GM19239 (cell line): ENCODE measurements around the gene HNRNPA1.
A peak's percentile ranks its signal among the peaks of the same experiment; 100 is the strongest.
"Not testable (repeated sequence)": the region's sequence is repeated elsewhere in the genome, so short reads cannot be mapped to it uniquely, and the experiment has no call there.

ENCODE experiments used
- DNase-seq: peaks from one replicate; pipeline ENCODE4 v3.0.0; 2011; ENCODE audit warnings: low spot score; ENCODE audit not compliant: insufficient read length
- FAIRE-seq: peaks from 2 replicates; lab custom pipeline; 2011; peaks lifted over from hg19 to GRCh38; lab: Jason Lieb, UNC

Gene HNRNPA1

GRCh38 chr12:54280468-54281260, at the start of gene HNRNPA1:
Gene HNRNPA1 (plus strand): TSS chr12:54280726. CDS start chr12:54280808, 82 bp downstream.
- FAIRE-seq (peak; percentile 91), DNase-seq (peak; percentile 73)

DNA sequence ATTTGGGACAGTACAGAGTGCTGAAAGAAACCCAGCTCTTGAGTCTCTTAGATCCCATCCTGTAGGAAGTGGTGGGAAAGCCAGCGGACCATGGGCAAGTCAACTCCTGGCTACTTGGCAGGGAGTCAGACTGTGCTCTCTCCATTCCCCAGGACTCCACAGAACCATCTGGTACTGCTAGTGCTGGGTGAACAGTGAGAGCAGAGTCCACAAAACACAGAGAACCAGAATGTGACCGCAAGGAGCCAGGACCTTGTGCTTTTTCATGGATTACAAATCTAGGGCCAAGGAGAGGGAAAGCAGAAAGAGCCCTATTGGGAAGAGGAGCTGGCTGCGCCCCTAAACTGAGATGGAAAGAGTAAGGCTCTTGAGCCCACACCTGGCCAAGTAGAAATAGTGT, 49.3 kb upstream of the HNRNPA1 start:
- FAIRE-seq, DNase-seq: not testable (repeated sequence)

GRCh38 chr12:54232790-54233189, 47.7 kb upstream of the HNRNPA1 start:
- FAIRE-seq (no peak), DNase-seq (no peak)

DNA sequence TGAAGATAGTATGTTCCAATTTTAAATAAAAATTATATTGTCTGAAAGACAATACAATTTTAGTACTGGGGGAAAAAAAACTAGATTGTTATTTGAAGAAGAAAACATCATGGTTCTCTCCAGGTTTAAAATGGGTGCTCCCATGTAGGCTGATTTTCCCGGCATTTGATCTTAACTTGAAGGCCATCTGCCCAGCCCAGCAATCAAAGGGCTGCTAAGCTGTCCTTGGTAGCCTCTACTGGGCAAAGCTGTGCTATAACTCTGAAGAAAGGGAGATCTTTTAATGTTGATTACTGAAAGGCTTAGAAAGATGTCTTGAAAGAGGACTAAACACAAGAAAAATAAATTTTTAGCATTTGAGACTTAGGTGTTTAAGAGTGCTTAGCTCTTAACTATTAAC, 42.0 kb upstream of the HNRNPA1 start:
- DNase-seq (no peak), FAIRE-seq (no peak)

DNA sequence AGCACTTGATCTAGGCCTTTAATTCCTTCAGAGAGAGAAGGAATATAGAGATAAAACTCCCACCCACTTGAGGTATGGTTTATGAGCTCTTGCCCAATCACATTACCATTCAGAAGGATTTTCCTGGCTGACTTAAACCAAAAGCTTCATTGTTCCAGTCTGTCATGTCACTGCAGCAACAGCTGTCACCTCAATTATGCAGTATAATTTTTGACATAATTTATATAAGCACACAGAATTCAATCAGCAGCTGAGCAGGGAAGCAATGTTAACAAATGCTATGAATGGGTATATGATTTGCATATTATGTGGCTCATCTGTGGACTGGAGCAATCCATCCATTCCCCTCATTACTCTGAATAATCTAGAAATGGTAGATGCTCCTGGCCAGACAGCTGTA, 40.9 kb upstream of the HNRNPA1 start:
- DNase-seq (no peak), FAIRE-seq (no peak)

- FAIRE-seq (no peak), DNase-seq (no peak)
Observed at GRCh38 chr12:54240129-54240528, 40.4 kb upstream of the HNRNPA1 start.

- FAIRE-seq = peak; percentile 14
- DNase-seq = no peak
Observed at GRCh38 chr12:54240971-54241588, 39.4 kb upstream of the HNRNPA1 start.

- DNase-seq (no peak), FAIRE-seq (no peak)
Observed at GRCh38 chr12:54246011-54246641, 34.4 kb upstream of the HNRNPA1 start.

DNA sequence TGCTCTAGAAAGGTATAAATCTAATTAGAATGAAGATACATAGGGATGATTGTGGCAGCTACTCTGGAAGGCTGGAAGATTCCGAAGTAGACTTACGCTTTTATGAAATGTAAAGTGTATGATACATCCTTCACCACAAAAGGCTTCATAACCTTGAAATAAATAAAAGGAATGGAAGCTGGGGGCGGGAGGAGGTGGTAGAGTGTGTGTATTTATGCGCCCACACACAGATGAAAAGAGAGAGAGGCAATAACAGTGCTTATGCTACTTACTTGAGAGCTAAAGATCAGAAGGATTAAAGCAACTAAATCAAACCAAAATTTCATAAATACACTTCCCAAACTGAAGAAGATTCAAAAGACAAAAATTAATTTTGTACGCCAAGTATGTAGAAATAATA, 31.0 kb upstream of the HNRNPA1 start:
- DNase-seq (no peak), FAIRE-seq (no peak)

GRCh38 chr12:54251667-54252284, 28.8 kb upstream of the HNRNPA1 start:
- DNase-seq = peak; percentile 36
- no peak for FAIRE-seq

- FAIRE-seq (no peak), DNase-seq (no peak)
Observed at GRCh38 chr12:54253240-54253639, 27.3 kb upstream of the HNRNPA1 start.

- no peak for DNase-seq
- FAIRE-seq = no peak
Observed at GRCh38 chr12:54257332-54257731, 23.2 kb upstream of the HNRNPA1 start.

GRCh38 chr12:54258201-54258681, 22.3 kb upstream of the HNRNPA1 start:
- DNase-seq (no peak), FAIRE-seq (peak; percentile 8)

DNA sequence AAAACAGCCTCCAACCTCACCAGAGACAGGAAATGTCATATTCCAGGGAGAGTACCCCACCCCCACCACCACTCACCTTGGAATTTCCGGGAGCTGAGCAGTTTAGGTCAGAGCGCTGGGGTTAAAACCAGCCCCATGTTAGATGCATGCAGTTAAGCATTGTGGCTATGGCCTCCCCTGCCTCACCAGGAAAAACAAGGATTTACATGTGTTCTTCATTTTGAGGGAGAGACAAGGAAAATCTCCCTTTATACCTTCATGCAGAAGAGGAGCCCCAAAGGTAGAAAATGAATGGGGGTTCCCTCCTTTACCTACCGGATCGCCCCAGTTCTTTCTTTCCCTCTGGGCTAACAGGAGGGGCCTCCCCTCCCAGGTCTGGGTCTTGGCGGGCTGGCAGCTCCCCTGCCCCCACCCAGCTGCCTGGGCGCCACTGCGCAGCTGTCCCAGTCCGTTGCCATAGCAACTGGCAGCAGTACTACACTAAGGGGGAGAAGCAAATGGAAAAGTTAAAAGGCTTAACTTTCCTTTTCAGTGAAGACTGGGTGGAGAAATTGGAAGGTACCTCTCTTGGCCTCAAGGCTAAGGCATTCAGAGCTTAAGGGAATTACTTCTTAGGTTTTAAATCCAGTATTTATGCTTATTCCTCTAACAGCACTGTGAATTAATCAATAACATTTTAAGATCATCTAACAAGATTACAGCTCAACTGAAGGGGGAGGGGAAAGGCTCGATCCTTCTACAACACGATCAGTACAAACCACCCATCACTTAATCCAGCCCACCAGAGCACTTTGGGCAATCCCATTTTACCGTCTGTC, 21.1 kb upstream of the HNRNPA1 start:
- FAIRE-seq (peak; percentile 61), DNase-seq (peak; percentile 63)

DNA sequence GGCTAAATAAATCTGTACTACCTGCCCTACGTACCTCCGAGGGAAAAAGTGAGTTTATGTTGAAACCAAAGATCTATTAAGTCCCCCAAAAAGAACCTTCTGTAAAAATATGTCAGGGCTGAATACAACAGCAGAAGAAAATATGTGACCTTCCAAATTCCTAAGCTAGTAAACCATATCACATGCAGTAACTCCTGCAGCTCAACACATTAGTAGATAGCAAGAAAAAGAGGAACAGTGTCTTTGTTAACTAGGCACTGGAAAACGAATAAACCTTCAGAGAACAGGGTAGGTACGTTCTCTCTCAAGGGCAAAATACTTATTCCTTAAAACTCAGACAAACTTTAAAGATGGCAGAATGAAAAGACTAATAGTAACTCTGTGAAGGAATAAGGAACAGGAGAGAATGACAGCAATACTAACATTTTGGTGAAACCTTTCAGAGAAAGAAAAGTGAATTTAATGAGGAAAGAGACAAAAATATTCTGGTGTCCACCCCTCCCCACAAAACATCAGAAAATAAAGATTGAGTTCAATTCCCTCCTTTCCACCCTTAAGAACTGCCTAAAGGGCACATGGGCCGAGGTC, 18.6 kb upstream of the HNRNPA1 start:
- FAIRE-seq = no peak
- no peak for DNase-seq

- no peak for FAIRE-seq
- no peak for DNase-seq
Observed at GRCh38 chr12:54262403-54262925, 18.1 kb upstream of the HNRNPA1 start.

DNA sequence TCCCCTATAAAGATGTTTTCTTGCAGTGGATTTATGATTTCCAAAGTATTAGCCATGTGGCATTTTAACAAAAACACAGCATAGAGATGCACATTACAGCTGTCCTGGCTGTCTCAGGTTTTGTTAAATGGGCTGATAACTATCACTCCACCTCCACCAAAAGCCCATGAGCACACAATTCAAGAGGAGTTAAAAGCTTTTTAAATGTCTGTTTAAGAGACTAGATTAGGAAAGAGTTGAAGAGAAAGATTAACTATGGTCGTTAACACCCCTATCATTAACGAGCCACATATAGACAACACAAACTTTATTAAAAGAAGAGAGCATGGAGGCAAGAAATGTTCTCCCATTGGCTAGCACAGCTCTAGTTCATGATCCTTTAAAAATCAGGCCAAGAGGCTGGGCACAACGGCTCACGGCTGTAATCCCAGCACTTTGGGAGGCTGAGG, 15.1 kb upstream of the HNRNPA1 start:
- FAIRE-seq = no peak
- DNase-seq = no peak

DNA sequence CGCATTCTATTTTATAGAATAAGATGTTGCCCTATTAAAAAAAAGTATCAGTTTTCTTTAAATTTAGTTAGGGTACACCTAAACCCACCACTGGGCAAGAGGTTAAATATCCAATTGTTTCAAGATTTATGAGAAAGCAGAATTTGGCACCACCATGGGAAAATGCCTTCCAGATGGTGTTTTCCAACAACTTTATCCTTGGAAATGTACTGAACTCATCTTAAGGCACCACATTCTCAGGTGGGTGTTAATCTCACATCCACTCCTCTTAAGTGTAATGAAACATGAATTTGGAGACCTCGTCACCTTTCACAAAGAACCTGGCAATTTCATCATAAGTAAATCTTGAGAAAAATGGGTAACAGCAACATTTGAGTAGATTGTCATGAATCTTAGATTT, 13.7 kb upstream of the HNRNPA1 start:
- DNase-seq (no peak), FAIRE-seq (no peak)

DNA sequence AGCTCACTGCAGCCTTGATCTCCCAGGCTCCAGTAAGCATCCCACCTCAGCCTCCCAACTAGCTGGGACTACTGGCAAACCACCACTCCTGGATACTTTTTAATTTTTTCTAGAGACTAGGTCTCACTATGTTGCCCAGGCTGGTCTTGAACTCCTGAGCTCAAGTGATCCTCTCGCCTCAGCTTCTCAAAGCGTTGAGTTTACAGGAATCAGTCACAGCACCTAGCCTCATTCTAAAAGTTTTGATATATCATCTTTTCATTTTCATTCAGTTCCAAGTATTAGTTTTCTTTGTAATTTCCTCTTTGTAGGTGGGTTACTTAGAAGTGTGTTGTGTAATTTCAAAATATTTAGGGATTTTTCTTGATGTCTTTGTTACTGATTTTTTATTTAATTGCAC, 10.2 kb upstream of the HNRNPA1 start:
- FAIRE-seq = no peak
- DNase-seq = no peak
